Testis (tissue), 3 donors: Measurements from ENCODE around the gene ING5. TPM values are rescaled to one million over a fixed set of nuclear protein-coding genes. Genes with fewer than 3 reads are reported as not detected.
"Not testable (repeated sequence)": the region's sequence is repeated elsewhere in the genome, so short reads cannot be mapped to it uniquely, and the experiment has no call there.

Source experiments
- DNase-seq: peaks from one replicate; pipeline ENCODE4 v3.0.0-alpha.2; 2019
- H3K27ac ChIP-seq, 2 donors: fragments of 200-600 bp; sonication (generic); one replicate each; pipeline ENCODE4 v1.5.1; 2019
- H3K27me3 ChIP-seq: fragments of 200-600 bp; sonication (generic); one replicate; pipeline ENCODE4 v1.5.1; 2019
- H3K36me3 ChIP-seq: fragments of 200-600 bp; sonication (generic); one replicate; pipeline ENCODE4 v1.5.1; 2017; ENCODE audit warnings: low read depth; ENCODE audit errors: missing control alignments
- H3K4me1 ChIP-seq: fragments of 200-600 bp; sonication (generic); one replicate; pipeline ENCODE4 v1.5.1; 2019
- H3K4me3 ChIP-seq, 2 donors: fragments of 200-600 bp; sonication (generic); one replicate each; pipeline ENCODE4 v1.5.1; 2017 to 2019
- H3K9me3 ChIP-seq: fragments of 200-600 bp; sonication (generic); one replicate; pipeline ENCODE4 v1.5.1; 2017
- POLR2A ChIP-seq: fragments of 450-650 bp; IDR thresholded peaks from one replicate; pipeline ENCODE4 v1.6.1; 2017; ENCODE audit warnings: antibody characterized with exemption, mild to moderate bottlenecking, moderate library complexity
- WGBS, 2 donors: methylation state at CpG; one replicate each; pipeline ENCODE4 v1.1.5; 2018; 5-methylcytosine and 5-hydroxymethylcytosine counted together
- intact Hi-C: fragments of 100-400 bp; cut with DNase I; formaldehyde crosslinking; loops from one replicate; pipeline ENCODE4 v1.15.1; 2023; ENCODE audit warnings: low total_unique reads
- polyA plus RNA-seq: library from polyadenylated mRNA; stranded (reverse); fragments of 350-450 nt; fragmentation: Illumina TruSeq; extraction: RNeasy Lipid Tissue Mini Kit (QIAGEN cat#74804); gene quantifications from one replicate; pipeline ENCODE4 v1.2.3, GENCODE V29; 2014; ENCODE audit warnings: low read depth, low replicate concordance; ENCODE audit not compliant: insufficient read depth
- total RNA-seq, 2 donors: library from RNA; depleted of rRNA; stranded (reverse); fragments of >200 nt; gene quantifications; one replicate each; pipeline ENCODE4 v1.2.3, GENCODE V29; 2016
- TF ChIP-seq, protein P1 (sequence below), 3 experiments: fragments of 450-650 bp in 2 of 3; fragments of 200-600 bp in 1 of 3; sonication (generic) in 1 of 3; IDR thresholded peaks; one replicate each; pipeline ENCODE4 v1.5.1; 2016 to 2019; ENCODE audit warnings: antibody characterized with exemption in 3 of 3, mild to moderate bottlenecking in 2 of 3, moderate library complexity in 1 of 3

ING5 gene
- total and polyA plus RNA-seq, 3 donors from 2014 or later, result 21.5 to 56.9 (median 44.5) TPM

DNA sequence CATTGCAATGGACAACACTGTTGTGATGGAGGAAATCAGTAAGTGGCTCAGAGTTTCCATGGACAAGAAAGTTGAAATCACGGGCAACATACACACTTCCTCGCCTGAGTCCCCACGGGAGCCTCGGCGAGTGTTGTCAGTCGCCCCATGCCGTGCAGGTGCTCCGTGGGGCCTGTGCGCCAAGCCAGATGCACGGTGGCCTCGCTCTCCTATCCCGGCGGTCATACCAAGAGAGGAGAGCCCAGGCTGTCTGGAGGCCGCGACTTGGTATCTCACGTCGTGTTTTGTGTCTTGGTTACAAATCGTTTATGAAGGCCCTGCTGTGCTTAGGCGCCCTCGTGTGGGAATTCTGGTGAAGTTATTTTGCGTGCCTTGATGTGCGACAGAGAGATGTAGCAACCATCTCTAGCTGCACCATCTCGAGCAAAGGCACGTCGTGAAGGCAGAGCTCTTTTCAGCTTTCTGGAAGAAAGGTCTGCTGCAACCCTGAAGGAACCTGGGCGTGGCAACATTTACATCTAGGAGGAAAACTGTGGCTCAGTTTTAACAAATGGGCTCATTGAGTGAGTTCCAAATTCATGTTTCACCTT lies 42.6 kb upstream of the ING5 start:
- no peaks in the 10 kb centered on the region for H3K36me3 ChIP-seq
- 39 to 51% methylated on average over 15 to 26 of the region's 26 CpGs for WGBS, 2 donors
- TF ChIP-seq POLR2A, result no peak
- TF ChIP-seq, protein P1, sequence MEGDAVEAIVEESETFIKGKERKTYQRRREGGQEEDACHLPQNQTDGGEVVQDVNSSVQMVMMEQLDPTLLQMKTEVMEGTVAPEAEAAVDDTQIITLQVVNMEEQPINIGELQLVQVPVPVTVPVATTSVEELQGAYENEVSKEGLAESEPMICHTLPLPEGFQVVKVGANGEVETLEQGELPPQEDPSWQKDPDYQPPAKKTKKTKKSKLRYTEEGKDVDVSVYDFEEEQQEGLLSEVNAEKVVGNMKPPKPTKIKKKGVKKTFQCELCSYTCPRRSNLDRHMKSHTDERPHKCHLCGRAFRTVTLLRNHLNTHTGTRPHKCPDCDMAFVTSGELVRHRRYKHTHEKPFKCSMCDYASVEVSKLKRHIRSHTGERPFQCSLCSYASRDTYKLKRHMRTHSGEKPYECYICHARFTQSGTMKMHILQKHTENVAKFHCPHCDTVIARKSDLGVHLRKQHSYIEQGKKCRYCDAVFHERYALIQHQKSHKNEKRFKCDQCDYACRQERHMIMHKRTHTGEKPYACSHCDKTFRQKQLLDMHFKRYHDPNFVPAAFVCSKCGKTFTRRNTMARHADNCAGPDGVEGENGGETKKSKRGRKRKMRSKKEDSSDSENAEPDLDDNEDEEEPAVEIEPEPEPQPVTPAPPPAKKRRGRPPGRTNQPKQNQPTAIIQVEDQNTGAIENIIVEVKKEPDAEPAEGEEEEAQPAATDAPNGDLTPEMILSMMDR (IDR thresholded peaks at IDR 0.05), result peak in 2 of 3 experiments; percentile 57 to 59
- intact Hi-C loops, result no loop called here
- no peaks in the 10 kb centered on the region for H3K9me3 ChIP-seq
- DNase-seq, result peak; percentile 88
- no peak overlapping the region for H3K4me3 ChIP-seq
- no peak overlapping the region for H3K27ac ChIP-seq
- no peaks in the 10 kb centered on the region for H3K27me3 ChIP-seq
- no peaks in the 10 kb centered on the region for H3K4me1 ChIP-seq

DNA sequence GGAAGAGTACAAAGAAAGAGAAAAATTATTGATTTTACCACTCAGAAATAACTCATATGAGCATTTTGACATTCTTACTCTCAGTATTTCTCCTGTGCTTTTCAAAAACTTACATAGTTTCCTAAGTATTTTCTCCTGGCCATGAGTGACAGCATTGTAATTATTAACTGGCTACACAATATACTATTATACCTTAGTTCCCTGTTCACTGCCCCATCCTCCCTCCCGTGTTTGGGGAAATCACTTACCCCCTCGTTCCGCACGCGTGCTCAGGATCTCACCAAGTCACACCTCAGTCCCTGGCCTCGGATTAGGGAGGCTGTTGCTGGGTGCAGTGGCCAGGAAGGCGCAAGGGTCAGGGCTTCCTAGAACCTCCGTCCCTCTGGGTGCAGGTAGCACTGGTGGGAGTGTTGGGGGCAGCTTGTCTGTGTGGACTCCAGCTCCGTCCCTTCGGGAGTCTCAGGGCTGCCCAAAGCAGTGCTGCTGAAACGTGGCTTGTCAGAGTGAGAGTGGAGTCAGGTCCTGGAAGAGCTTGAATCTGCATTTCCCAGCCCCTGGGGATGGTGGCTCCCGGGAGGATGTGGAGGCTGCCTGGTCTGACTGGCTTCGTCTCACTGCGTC lies 41.1 kb upstream of the ING5 start:
- H3K4me3 ChIP-seq, result no peak overlapping the region
- H3K27ac ChIP-seq, result no peak overlapping the region
- no peaks in the 10 kb centered on the region for H3K27me3 ChIP-seq
- no peak for DNase-seq
- no peaks in the 10 kb centered on the region for H3K36me3 ChIP-seq
- TF ChIP-seq, protein P1 (IDR thresholded peaks at IDR 0.05), result no peak
- no peak for TF ChIP-seq POLR2A
- 92 to 95% methylated on average over 10 of the region's 14 CpGs for WGBS, 2 donors
- H3K9me3 ChIP-seq, result no peaks in the 10 kb centered on the region
- H3K4me1 ChIP-seq, result no peaks in the 10 kb centered on the region
- intact Hi-C loops, result no loop called here

DNA sequence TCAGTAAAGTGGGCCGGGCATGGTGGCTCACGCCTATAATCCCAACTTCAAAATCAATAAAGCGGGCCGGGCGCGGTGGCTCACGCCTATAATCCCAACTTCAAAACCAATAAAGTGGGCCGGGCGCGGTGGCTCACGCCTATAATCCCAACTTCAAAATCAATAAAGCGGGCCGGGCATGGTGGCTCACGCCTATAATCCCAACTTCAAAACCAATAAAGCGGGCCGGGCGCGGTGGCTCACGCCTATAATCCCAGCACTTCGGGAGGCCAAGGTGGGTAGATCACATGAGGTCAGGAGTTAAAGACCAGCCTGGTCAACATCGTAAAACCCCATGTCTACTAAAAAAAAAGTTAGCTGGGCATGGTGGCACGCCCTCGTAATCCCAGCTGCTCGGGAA lies 39.1 kb upstream of the ING5 start:
- H3K27me3 ChIP-seq, H3K36me3 ChIP-seq, H3K4me3 ChIP-seq, H3K4me1 ChIP-seq, H3K27ac ChIP-seq, DNase-seq, intact Hi-C loops, H3K9me3 ChIP-seq: not testable (repeated sequence)
- WGBS, 2 donors, result 93 to 94% methylated on average over 24 of the region's 24 CpGs

DNA sequence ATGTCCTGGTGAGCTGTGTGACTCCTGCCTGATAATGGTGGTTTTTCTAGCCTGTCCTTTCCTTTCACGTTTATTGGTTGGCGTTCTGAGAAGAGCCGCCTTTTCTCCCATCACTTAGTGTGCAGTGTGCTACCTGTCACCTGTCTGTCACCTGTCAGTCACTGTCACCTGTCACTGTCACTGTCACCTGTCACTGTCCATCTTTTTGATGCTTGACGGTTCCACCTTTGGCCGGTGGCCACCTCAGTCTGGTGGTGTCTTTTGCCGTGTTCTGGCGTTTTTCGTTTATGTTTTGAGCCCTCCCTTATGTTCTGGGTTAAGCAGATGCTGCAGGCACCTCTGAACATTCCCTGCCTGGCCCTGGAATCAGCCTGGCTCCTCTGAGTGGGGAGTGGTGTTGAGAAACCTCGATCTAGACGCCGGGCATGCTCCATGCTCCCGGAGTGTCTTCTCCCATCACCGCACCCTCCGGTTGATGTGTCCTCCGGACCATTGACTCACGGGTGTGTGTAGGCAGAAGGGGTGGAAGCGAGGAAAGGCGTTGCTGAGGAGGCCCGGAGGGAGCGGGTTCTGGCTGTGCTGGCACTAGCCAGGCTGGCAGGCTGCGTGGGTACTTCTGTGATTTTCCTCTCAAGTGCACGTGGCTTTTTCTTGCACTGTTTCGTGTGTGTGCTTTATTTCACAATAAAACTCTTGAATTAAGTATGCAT lies 36.0 kb upstream of the ING5 start:
- 88 to 91% methylated on average over 23 of the region's 23 CpGs for WGBS, 2 donors

More for the DNA sequence above, 36.0 kb upstream of the ING5 start:
- H3K27me3 ChIP-seq, result no peaks in the 10 kb centered on the region
- intact Hi-C loops, result no loop called here
- no peak overlapping the region for H3K4me3 ChIP-seq
- no peak for DNase-seq
- no peak for TF ChIP-seq POLR2A
- TF ChIP-seq, protein P1 (IDR thresholded peaks at IDR 0.05), result no peak
- H3K27ac ChIP-seq, result no peak overlapping the region
- H3K4me1 ChIP-seq, result no peaks in the 10 kb centered on the region
- no peaks in the 10 kb centered on the region for H3K36me3 ChIP-seq
- H3K9me3 ChIP-seq, result no peaks in the 10 kb centered on the region
